Smooth muscle cell (in vitro differentiated cells): Measurements from ENCODE around the gene NPR3. TPM values are rescaled to one million over a fixed set of nuclear protein-coding genes. Genes with fewer than 3 reads are reported as not detected.

Source experiments
- DNase-seq: peaks from one replicate; lab custom pipeline; 2025; ENCODE audit not compliant: unreplicated experiment; lab: John Stamatoyannopoulos, UW
- H2AFZ ChIP-seq: fragments of 200-600 bp; sonication (generic); 2 replicates; pipeline ENCODE4 v1.6.0; 2016; ENCODE audit warnings: antibody characterized with exemption, low read depth, mild to moderate bottlenecking
- H3F3A ChIP-seq: fragments of 200-600 bp; sonication (generic); 2 replicates; pipeline ENCODE4 v1.6.0; 2017; ENCODE audit warnings: antibody characterized with exemption, low read depth
- H3K27ac ChIP-seq: fragments of 200-600 bp; sonication (generic); 2 replicates; pipeline ENCODE4 v1.5.1; 2016; ENCODE audit warnings: low read depth, mild to moderate bottlenecking
- H3K27me3 ChIP-seq: fragments of 200-600 bp; sonication (generic); 2 replicates; pipeline ENCODE4 v1.6.1; 2016; ENCODE audit warnings: low read depth, mild to moderate bottlenecking
- H3K36me3 ChIP-seq: fragments of 200-600 bp; sonication (generic); 2 replicates; pipeline ENCODE4 v1.5.1; 2016; ENCODE audit warnings: low read depth
- H3K4me1 ChIP-seq: fragments of 200-600 bp; sonication (generic); 2 replicates; pipeline ENCODE4 v1.5.1; 2016; ENCODE audit warnings: low read depth
- H3K4me2 ChIP-seq: fragments of 200-600 bp; sonication (generic); 2 replicates; pipeline ENCODE4 v1.6.0; 2016; ENCODE audit warnings: mild to moderate bottlenecking
- H3K4me3 ChIP-seq: fragments of 200-600 bp; sonication (generic); 2 replicates; pipeline ENCODE4 v1.5.1; 2016; ENCODE audit warnings: mild to moderate bottlenecking
- H3K79me2 ChIP-seq: fragments of 200-600 bp; sonication (generic); 2 replicates; pipeline ENCODE4 v1.6.0; 2016; ENCODE audit warnings: low read depth, mild to moderate bottlenecking
- H3K9ac ChIP-seq: fragments of 200-600 bp; sonication (generic); 2 replicates; pipeline ENCODE4 v1.6.0; 2016; ENCODE audit warnings: low read depth
- H3K9me3 ChIP-seq: fragments of 200-600 bp; sonication (generic); replicated peaks from 2 replicates; pipeline ENCODE4 v1.5.1; 2016; ENCODE audit warnings: low read depth
- H4K20me1 ChIP-seq: fragments of 200-600 bp; sonication (generic); 2 replicates; pipeline ENCODE4 v1.6.0; 2016; ENCODE audit warnings: low read depth
- CTCF ChIP-seq: fragments of 200-600 bp; sonication (generic); IDR thresholded peaks from 2 replicates; pipeline ENCODE4 v1.5.1; 2017; ENCODE audit warnings: borderline replicate concordance, mild to moderate bottlenecking, antibody characterized with exemption; ENCODE audit not compliant: insufficient read depth, poor library complexity, severe bottlenecking
- WGBS: methylation state at CpG from one replicate; pipeline ENCODE4 v1.1.7; 2016; ENCODE audit warnings: low lambda C conversion rate; 5-methylcytosine and 5-hydroxymethylcytosine counted together
- polyA plus RNA-seq: library from polyadenylated mRNA; unstranded; fragments of >200 nt; fragmentation: Nextera tagmentation; extraction: Ambion mirVana; gene quantifications from 2 replicates; pipeline ENCODE4 v1.2.1, GENCODE V29; 2016
- total RNA-seq: library from RNA; depleted of rRNA; stranded (reverse); fragments of >200 nt; gene quantifications from 2 replicates; pipeline ENCODE4 v1.2.3, GENCODE V29; 2014

NPR3 gene
- total and polyA plus RNA-seq, 2 experiments from 2014 or later = 2.5 to 5.4 TPM

- no peak for TF ChIP-seq CTCF
- Histone ChIP-seq H3K79me2 (no peaks in the 10 kb centered on the region), H3K4me2 (no peak overlapping the region), H3K27me3 (no peaks in the 10 kb centered on the region), H2AFZ (no peak overlapping the region), H3K36me3 (no peaks in the 10 kb centered on the region), H3K4me1 (no peaks in the 10 kb centered on the region), H3K9ac (no peak overlapping the region), H3K27ac (no peak overlapping the region), H4K20me1 (no peaks in the 10 kb centered on the region), H3F3A (no peaks in the 10 kb centered on the region), H3K9me3 (no peaks in the 10 kb centered on the region), H3K4me3 (no peak overlapping the region)
- DNase-seq = no peak
- WGBS = 63% methylated on average over 2 of the region's 2 CpGs
Observed at GRCh38 chr5:32745317-32745716, 34.2 kb downstream of the NPR3 start.

GRCh38 chr5:32752411-32752810, 41.3 kb downstream of the NPR3 start:
- Histone ChIP-seq H4K20me1 (no peaks in the 10 kb centered on the region), H3K9ac (no peak overlapping the region), H2AFZ (no peak overlapping the region), H3K79me2 (no peaks in the 10 kb centered on the region), H3K4me3 (no peak overlapping the region), H3K9me3 (no peaks in the 10 kb centered on the region), H3K36me3 (no peaks in the 10 kb centered on the region), H3K4me2 (no peak overlapping the region), H3F3A (no peaks in the 10 kb centered on the region), H3K27ac (no peak overlapping the region), H3K4me1 (no peaks in the 10 kb centered on the region), H3K27me3 (no peaks in the 10 kb centered on the region)
- no peak for TF ChIP-seq CTCF
- WGBS = 92% methylated on average over 4 of the region's 4 CpGs
- no peak for DNase-seq

- no peak overlapping the region for H3K4me3 ChIP-seq
- 86% methylated on average over 2 of the region's 2 CpGs for WGBS
- H3K9ac ChIP-seq = no peak overlapping the region
- no peaks in the 10 kb centered on the region for H3K9me3 ChIP-seq
- H3K36me3 ChIP-seq = no peaks in the 10 kb centered on the region
- no peaks in the 10 kb centered on the region for H3K4me1 ChIP-seq
- H3K4me2 ChIP-seq = no peak overlapping the region
- no peaks in the 10 kb centered on the region for H4K20me1 ChIP-seq
- no peak for DNase-seq
- H3F3A ChIP-seq = no peaks in the 10 kb centered on the region
- no peaks in the 10 kb centered on the region for H3K27me3 ChIP-seq
- H3K79me2 ChIP-seq = no peaks in the 10 kb centered on the region
- H2AFZ ChIP-seq = no peak overlapping the region
- no peak for TF ChIP-seq CTCF
- no peak overlapping the region for H3K27ac ChIP-seq
Observed at GRCh38 chr5:32753051-32753450, 41.9 kb downstream of the NPR3 start.

- Histone ChIP-seq H3K9me3 (no peaks in the 10 kb centered on the region), H3K4me1 (no peaks in the 10 kb centered on the region), H3K27me3 (no peaks in the 10 kb centered on the region), H4K20me1 (no peaks in the 10 kb centered on the region), H3K4me2 (no peak overlapping the region), H2AFZ (no peak overlapping the region), H3F3A (no peaks in the 10 kb centered on the region), H3K79me2 (no peaks in the 10 kb centered on the region), H3K9ac (no peak overlapping the region), H3K36me3 (no peaks in the 10 kb centered on the region), H3K27ac (no peak overlapping the region), H3K4me3 (no peak overlapping the region)
- no peak for TF ChIP-seq CTCF
- DNase-seq = no peak
Observed at GRCh38 chr5:32753765-32754164, 42.6 kb downstream of the NPR3 start.
